Astrocyte of the cerebellum (primary cell): Measurements from ENCODE around the gene JUND.
A peak's percentile ranks its signal among the peaks of the same experiment; 100 is the strongest.
"Not testable (repeated sequence)": the region's sequence is repeated elsewhere in the genome, so short reads cannot be mapped to it uniquely, and the experiment has no call there.

Experiments
- DNase-seq: peaks from one replicate; pipeline ENCODE4 v3.0.0-alpha.2; 2011; ENCODE audit warnings: low read depth
- H3K4me3 ChIP-seq: 2 replicates; pipeline ENCODE4 v1.5.1; 2011; ENCODE audit warnings: mild to moderate bottlenecking, low read depth, low read length, moderate library complexity
- in situ Hi-C: cut with HindIII; loops from 2 replicates; pipeline ENCODE4 v1.10.0; 2017; ENCODE audit warnings: low sequenced_read_pairs
- TF ChIP-seq, protein P1 (sequence below): IDR thresholded peaks from 2 replicates; pipeline ENCODE4 v1.5.1; 2012; ENCODE audit warnings: low read length, low read depth, moderate library complexity, mild to moderate bottlenecking; ENCODE audit errors: missing control alignments

JUND gene

DNA sequence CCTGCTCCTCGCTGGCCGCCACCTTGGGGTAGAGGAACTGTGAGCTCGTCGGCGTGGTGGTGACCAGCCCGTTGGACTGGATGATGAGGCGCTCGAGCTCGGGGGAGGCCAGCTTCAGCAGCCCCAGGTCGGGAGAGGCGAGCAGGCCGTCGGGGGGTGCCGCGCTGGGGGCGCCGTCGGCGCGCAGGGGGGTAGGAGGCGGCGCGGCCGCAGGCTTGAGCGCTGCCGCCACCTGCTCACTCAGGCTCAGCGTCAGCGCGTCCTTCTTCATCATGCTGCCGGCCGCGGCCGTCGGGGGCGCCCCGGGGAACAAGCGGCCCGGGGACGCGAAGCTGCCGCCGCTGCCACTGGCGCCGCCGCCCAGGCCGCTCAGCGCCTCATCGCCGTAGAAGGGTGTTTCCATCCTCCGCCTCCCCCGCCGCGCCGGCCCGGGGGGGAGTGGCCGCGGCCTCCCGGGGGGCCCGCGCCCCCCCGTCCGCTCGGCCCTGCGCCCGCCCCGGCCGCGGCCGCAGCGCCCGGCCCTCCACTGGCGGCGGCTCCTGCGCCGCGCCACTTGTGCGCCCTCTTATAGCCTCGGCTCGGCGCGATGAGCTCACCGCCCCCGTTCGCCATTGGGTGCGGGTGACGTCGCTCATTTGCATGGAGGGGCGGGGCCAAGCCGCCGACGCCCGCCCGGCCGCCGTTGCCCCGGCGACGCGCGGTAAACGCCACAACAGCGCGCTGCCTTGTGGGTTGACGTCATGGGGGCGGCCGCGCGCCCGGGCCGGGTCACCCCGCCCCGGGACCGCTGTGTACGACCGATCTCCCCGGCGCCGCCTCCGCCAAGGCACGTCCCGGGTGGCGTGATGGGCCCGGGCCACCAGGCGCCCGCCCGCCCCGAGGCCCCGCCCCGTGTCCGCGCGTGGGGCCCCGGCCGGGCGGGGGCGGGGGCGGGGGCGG is at the start of gene JUND:
Gene JUND, minus strand, starts transcription at position 541 of the 939 bp plus-strand sequence. Its CDS starts 138 bp downstream, at position 403.
- TF ChIP-seq, protein P1, sequence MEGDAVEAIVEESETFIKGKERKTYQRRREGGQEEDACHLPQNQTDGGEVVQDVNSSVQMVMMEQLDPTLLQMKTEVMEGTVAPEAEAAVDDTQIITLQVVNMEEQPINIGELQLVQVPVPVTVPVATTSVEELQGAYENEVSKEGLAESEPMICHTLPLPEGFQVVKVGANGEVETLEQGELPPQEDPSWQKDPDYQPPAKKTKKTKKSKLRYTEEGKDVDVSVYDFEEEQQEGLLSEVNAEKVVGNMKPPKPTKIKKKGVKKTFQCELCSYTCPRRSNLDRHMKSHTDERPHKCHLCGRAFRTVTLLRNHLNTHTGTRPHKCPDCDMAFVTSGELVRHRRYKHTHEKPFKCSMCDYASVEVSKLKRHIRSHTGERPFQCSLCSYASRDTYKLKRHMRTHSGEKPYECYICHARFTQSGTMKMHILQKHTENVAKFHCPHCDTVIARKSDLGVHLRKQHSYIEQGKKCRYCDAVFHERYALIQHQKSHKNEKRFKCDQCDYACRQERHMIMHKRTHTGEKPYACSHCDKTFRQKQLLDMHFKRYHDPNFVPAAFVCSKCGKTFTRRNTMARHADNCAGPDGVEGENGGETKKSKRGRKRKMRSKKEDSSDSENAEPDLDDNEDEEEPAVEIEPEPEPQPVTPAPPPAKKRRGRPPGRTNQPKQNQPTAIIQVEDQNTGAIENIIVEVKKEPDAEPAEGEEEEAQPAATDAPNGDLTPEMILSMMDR: no peak
- in situ Hi-C loops: no loop called here
- peak within 1 kb of the TSS; percentile 98 for H3K4me3 ChIP-seq
- peak; percentile 94 for DNase-seq

DNA sequence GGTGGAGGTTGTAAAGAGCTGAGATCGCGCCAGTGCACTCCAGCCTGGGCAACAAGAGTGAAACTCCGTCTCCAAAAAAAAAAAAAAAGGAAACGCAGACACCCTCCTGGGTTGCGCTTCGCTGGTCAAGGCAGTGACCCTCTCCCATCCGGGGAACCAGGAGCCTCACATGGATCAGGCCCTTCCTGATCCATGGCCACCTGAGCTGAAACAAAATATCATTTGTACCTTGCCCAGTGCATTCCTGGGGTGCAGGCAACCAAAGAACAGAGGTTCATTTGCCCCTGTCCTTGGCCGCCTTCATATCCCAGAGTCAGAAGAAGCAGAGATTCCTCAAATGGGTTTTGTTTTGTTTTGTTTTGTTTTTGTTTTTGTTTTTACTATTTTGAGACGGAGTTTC is 49.4 kb upstream of the JUND start:
- H3K4me3 ChIP-seq: no peak overlapping the region
- in situ Hi-C loops: no loop called here
- TF ChIP-seq, protein P1: no peak
- DNase-seq: no peak

DNA sequence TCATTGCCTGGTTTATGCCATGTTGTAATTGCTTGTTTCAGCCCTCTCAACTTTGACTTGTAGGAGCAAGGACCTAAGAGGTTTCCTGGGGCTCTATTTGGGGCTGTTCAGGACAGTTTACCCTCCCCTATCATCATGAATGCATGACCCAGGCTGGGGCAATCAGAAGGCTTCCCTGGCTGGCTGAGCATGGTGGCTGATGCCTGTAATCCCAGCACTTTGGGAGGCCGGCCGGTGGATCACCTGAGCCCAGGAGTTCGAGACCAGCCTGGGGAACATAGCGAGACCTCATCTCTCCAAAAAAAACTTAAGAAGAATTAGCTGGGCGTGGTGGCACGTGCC is 47.6 kb upstream of the JUND start:
- DNase-seq: no peak
- TF ChIP-seq, protein P1: no peak
- in situ Hi-C loops: no loop called here
- H3K4me3 ChIP-seq: peak overlapping the region; percentile 36

DNA sequence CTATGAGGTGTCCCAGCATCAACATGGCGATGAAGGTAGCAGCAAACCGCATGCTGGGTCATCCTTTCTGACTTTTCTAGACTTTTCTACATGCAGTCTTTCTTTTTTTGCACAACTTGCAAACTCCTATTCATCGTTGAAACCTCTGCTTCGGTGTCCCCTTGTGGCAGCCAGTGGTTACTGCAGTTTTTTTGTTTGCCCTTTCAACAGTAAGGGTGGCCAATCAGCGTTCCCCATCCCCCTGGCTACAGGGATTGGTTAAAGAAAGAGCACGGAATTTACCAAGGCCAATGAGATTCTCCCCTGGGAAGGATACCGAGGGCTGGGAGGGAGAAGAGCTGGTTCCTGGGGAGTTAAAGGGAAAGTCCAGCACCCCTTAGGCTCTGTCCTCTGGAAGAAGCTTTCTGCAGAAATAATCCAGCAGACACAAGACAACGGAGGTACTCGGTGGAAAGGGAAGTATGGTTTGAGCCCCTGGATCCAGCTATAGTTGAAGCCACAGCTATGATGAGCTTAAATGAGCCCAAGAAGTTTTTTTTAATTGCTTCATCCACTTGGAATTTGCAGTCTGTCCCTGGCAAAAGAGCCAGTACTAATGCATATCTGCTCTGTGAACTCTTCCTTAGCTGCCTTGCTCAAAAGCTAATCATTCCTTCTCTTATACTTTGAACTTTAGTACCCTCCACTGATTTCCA is 47.1 kb upstream of the JUND start:
- TF ChIP-seq, protein P1: peak; percentile 92
- H3K4me3 ChIP-seq: peak overlapping the region; percentile 36
- in situ Hi-C loops: no loop called here
- peak; percentile 95 for DNase-seq

DNA sequence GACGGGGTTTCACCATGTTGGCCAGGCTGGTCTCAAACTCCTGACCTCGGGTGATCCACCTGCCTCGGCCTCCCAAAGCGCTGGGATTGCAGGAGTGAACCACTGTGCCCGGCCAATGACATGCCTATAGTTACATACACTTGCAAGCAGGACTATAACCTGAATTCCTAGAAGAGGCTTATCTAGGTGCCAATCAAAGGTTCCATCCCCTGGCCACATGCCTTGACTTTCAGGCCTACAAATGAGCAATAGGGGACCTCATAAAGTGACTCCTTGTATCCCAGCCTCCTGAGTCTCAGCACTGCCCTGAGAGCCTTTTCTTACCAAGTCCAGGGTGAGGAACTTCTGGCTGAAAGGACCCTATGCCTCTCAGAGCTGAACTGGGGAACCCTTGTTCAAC is 45.4 kb upstream of the JUND start:
- in situ Hi-C loops: no loop called here
- TF ChIP-seq, protein P1: no peak
- DNase-seq: no peak
- H3K4me3 ChIP-seq: no peak overlapping the region

DNA sequence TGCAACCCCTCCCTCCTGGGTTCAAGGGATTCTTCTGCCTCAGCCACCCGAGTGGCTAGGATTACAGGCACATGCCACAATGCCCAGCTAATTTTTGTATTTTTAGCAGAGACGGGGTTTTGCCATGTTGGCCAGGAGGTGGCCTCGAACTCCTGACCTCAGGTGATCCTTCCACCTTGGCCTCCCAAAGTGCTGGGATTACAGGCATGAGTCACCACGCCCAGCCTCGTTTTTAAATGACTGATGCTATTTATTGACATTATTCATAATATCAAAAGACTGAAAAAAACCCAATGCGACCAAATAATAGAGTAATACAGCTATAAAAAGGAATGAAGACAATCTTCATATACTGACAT is 42.9 kb upstream of the JUND start:
- DNase-seq, in situ Hi-C loops, H3K4me3 ChIP-seq: not testable (repeated sequence)

DNA sequence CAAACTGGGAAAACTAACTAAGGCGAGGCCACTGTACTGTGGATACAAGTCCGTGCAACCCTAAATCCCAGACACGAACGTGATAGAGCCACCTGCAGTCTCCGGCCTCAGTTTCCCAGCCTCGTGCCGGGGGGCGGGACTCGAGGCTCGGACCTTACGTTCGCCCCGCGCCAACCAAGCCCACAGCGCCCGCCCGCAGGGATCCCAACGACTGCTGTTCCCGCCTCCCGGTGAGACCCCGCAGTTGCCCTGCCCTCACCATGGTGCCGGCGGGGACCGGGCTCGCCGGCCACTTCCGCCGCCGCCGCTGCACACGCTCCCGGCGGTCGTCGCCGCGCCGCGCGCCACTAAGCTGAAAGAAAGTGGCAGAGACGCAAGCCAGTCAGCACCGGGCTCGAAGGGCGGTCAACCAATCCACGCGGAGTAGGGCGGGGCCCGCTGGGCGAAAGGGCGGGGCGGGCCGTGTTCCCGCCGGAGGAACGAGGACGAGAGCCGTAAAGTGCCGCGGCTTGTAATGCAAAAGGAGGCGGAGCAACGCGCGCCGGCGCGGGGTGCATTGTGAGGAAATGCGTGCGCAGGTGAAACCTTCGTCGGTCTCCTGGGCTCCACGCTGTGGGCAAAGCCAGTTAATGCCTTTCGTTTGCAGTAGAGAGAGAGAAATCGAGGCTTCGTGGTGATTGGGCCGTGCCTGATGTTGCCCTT is 41.5 kb upstream of the JUND start, which contains the start of gene LSM4:
Gene LSM4, minus strand, starts transcription at position 318 of the 702 bp plus-strand sequence. Its CDS starts 56 bp downstream, at position 262.
- DNase-seq: peak; percentile 92
- TF ChIP-seq, protein P1: peak; percentile 35
- peak within 1 kb of the TSS; percentile 75 for H3K4me3 ChIP-seq
- in situ Hi-C loops: no loop called here
